Astrocyte of the spinal cord (primary cell): ENCODE results near the gene RAD23A.
A peak's percentile ranks its signal among the peaks of the same experiment; 100 is the strongest.

Experiments
- DNase-seq: peaks from one replicate; pipeline ENCODE4 v3.0.0; 2011; ENCODE audit warnings: low read depth, low spot score
- H3K4me3 ChIP-seq: 2 replicates; pipeline ENCODE4 v1.5.1; 2011; ENCODE audit warnings: low read depth, mild to moderate bottlenecking, low read length, moderate library complexity
- CTCF ChIP-seq: IDR thresholded peaks from 2 replicates; pipeline ENCODE4 v1.5.1; 2012; ENCODE audit warnings: low read depth, mild to moderate bottlenecking, low read length, inconsistent platforms
- in situ Hi-C: cut with HindIII; loops from 2 replicates; pipeline ENCODE4 v1.10.0; 2017; ENCODE audit warnings: low sequenced_read_pairs

Gene RAD23A

GRCh38 chr19:12984683-12985048 lies 39.0 kb downstream of the RAD23A start:
- in situ Hi-C loops, result no loop called here
- no peak for TF ChIP-seq CTCF
- no peak for DNase-seq
- no peak overlapping the region for H3K4me3 ChIP-seq

- peak; percentile 64 for DNase-seq
- H3K4me3 ChIP-seq, result no peak overlapping the region
- in situ Hi-C loops, result no loop called here
- TF ChIP-seq CTCF, result no peak
Observed at GRCh38 chr19:12985049-12985776, 39.6 kb downstream of the RAD23A start.

GRCh38 chr19:12986726-12987125 lies 41.1 kb downstream of the RAD23A start:
- H3K4me3 ChIP-seq, result no peak overlapping the region
- DNase-seq, result no peak
- TF ChIP-seq CTCF, result no peak
- in situ Hi-C loops, result no loop called here

GRCh38 chr19:12987190-12987589 lies 41.5 kb downstream of the RAD23A start:
- H3K4me3 ChIP-seq, result no peak overlapping the region
- no peak for TF ChIP-seq CTCF
- no peak for DNase-seq
- in situ Hi-C loops, result no loop called here

GRCh38 chr19:12987781-12988180 lies 42.1 kb downstream of the RAD23A start:
- in situ Hi-C loops, result no loop called here
- TF ChIP-seq CTCF, result no peak
- no peak for DNase-seq
- H3K4me3 ChIP-seq, result no peak overlapping the region

- H3K4me3 ChIP-seq, result no peak overlapping the region
- in situ Hi-C loops, result no loop called here
- no peak for TF ChIP-seq CTCF
- DNase-seq, result no peak
Observed at GRCh38 chr19:12990431-12990830, 44.8 kb downstream of the RAD23A start.
